Stimulated activated naive CD8-positive, alpha-beta T cell treated with anti-CD3 and anti-CD28 coated beads, Interleukin-15, amount 100 ng/mL, for 72 hours (primary cell): ENCODE measurements around the gene CCDC137.

Source experiments
- ATAC-seq: fragments of 150-1000 bp; cut with Tn5 transposase; 2 replicates; pipeline ENCODE4 v1.10.0; 2021; ENCODE audit warnings: mild to moderate bottlenecking, moderate library complexity
- DNase-seq, 2 donors: peaks; one replicate each; pipeline ENCODE4 v3.0.0; 2021 to 2022
- H3K27ac Mint-ChIP-seq, 2 donors: one replicate each; pipeline ENCODE4 v1.8.0; 2022; ENCODE audit warnings: mild to moderate bottlenecking in 2 of 2, mixed read lengths in 2 of 2, moderate library complexity in 2 of 2
- H3K27me3 Mint-ChIP-seq: one replicate; pipeline ENCODE4 v1.8.0; 2022; ENCODE audit warnings: mixed read lengths
- H3K4me1 Mint-ChIP-seq: one replicate; pipeline ENCODE4 v1.8.0; 2022; ENCODE audit warnings: mild to moderate bottlenecking, mixed read lengths
- H3K4me3 Mint-ChIP-seq, 2 donors: one replicate each; pipeline ENCODE4 v1.8.0; 2022; ENCODE audit warnings: mild to moderate bottlenecking in 2 of 2, mixed read lengths in 2 of 2, moderate library complexity in 1 of 2
- H3K9me3 Mint-ChIP-seq, 2 donors: one replicate each; pipeline ENCODE4 v1.8.0; 2022; ENCODE audit warnings: mixed read lengths in 2 of 2

CCDC137 gene

DNA sequence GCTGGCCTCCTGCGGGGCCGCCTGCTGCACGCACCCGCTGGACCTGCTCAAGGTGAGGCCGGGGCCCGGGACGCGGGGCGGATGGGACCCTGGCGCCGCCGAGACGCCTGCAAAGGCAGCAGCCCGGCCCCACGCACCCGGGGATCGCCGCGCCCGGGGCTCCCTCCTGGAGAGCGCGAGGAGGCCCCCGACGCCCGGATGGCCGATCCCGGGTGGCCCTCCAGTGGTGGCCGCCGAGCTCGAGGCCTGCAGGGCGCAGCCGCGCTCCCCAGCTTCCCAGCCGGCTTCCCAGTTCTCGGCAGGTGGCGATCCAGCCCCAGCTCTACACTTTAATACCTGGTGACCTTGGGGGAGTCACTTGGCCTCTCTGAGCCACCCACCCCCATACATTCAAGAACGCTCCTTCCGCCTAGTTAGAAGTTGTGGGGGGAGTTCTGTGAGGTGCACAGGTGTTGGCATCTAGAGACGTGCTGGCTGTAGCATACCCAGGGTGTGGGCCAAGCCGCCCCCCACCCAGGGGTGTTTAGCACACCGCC, 46.0 kb downstream of the CCDC137 start:
- H3K4me1 Mint-ChIP-seq, result peaks cover 45% of the 10 kb centered on the region
- H3K4me3 Mint-ChIP-seq, result peak overlapping the region; percentile 86 to 90
- no peaks in the 10 kb centered on the region for H3K9me3 Mint-ChIP-seq
- ATAC-seq (peak; percentile 46), DNase-seq (no peak)
- peak overlapping the region in 1 of 2 donors; percentile 70 for H3K27ac Mint-ChIP-seq
- H3K27me3 Mint-ChIP-seq, result no peaks in the 10 kb centered on the region

DNA sequence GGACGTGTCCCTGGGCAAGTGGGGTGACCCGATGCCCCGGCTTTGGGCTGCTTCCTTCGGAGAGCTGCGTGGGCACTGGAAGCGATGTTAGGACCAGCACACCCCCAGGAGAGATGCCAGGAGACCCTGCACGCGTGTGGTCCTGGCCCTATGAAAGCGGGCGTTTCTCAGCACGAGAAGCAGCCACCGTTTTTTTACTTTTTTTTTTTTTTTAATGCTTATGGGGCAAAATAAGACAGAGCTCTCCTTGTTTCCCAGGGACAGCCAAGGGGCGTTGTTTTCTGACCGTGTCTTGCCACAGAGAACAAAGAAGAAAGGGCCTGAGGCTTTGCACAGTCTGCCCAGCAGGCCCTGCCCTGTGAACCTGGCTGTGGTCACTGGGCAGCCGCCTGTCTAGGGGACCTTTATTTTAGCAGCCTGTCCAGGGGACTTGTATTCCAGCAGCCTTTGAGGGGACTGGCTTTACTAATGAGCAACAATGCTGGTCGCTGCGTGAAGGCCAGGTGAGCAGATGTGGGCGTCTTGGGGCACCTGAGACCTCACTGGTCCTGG, 46.5 kb downstream of the CCDC137 start:
- Mint-ChIP-seq H3K4me3 (peak overlapping the region; percentile 86 to 90), H3K27ac (peak overlapping the region; percentile 70 to 88), H3K27me3 (no peaks in the 10 kb centered on the region), H3K4me1 (peaks cover 43% of the 10 kb centered on the region), H3K9me3 (no peaks in the 10 kb centered on the region)
- no peak for DNase-seq
- no peak for ATAC-seq

DNA sequence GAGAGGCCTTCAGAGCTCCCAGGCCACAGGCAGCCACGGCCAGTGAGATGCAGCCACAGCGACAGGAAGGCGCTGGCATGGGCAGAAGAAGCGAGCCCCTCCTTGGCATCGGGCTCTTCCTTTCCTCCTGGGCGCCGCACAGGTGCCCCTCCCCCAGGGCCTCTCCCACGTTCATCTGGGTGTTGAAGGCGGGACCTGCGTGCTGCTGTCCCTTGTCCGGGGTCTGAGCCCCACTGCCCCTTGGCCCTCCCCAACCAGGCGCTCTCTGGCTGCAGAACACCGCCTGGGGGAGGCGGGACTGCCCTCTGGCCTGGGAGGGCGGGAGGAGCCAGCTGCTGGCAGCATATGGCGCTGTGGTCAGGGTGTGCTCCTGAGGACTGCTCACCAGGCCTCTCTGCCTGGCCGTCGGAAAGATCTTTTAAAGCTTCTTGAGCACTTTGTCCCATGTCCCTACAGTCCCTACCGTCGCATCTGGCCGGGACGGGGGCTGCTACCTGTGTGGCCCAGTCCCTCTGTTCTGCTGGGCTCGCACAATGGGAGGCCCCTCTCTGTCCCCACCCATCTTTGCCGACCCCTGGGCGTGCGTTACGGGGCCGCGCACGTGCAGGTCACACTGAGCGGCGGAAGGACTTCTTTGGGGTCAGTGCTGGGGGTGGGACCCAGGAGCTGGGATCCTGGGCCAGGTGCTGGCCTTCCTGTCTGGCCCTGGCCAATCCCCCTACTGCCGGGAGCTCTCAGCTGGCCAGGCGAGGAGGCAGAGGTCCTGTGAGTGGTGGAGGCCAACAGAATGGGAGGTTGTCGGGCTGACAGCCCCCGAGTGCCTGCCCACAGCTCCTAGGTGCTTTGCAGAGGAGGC, 47.2 kb downstream of the CCDC137 start:
- peak overlapping the region in 1 of 2 donors; percentile 86 for H3K4me3 Mint-ChIP-seq
- H3K9me3 Mint-ChIP-seq, result no peaks in the 10 kb centered on the region
- DNase-seq (peak in 1 of 2 donors; percentile 18), ATAC-seq (no peak)
- H3K27ac Mint-ChIP-seq, result no peak overlapping the region
- peaks cover 43% of the 10 kb centered on the region for H3K4me1 Mint-ChIP-seq
- no peaks in the 10 kb centered on the region for H3K27me3 Mint-ChIP-seq

DNA sequence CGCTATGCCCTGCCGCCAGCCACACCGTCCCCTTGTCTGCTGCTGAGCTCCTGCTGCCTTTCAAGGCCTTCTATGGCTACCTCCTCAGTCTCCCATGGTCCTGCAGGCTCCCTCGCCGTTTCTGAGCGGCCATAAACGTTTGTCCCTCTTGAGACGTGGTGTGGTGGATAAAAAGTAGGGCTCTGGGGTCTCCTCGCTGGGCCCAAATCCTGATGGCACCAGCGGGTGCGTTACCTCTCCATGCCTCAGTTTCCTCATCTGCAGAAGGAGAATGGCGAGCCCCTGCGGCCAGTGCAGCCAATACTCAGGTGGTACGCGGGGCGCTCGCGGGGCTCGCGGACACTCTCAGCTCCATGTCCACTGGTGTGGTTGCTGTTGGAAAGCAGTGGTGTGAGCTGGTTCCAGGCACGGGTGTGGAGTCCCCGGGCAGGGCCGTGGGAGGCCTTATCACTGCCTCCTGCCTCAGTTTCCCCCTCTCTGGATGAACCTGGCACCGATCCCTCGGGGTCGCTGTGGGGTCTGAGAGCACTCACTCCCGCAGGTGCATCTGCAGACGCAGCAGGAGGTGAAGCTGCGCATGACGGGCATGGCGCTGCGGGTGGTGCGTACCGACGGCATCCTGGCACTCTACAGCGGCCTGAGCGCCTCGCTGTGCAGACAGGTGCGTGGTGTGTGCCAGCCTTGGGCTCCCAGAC, 48.0 kb downstream of the CCDC137 start:
- H3K27me3 Mint-ChIP-seq, result no peaks in the 10 kb centered on the region
- ATAC-seq (no peak), DNase-seq (no peak)
- no peaks in the 10 kb centered on the region for H3K9me3 Mint-ChIP-seq
- H3K4me3 Mint-ChIP-seq, result peak overlapping the region; percentile 18 to 29
- no peak overlapping the region for H3K27ac Mint-ChIP-seq
- H3K4me1 Mint-ChIP-seq, result peaks cover 43% of the 10 kb centered on the region

DNA sequence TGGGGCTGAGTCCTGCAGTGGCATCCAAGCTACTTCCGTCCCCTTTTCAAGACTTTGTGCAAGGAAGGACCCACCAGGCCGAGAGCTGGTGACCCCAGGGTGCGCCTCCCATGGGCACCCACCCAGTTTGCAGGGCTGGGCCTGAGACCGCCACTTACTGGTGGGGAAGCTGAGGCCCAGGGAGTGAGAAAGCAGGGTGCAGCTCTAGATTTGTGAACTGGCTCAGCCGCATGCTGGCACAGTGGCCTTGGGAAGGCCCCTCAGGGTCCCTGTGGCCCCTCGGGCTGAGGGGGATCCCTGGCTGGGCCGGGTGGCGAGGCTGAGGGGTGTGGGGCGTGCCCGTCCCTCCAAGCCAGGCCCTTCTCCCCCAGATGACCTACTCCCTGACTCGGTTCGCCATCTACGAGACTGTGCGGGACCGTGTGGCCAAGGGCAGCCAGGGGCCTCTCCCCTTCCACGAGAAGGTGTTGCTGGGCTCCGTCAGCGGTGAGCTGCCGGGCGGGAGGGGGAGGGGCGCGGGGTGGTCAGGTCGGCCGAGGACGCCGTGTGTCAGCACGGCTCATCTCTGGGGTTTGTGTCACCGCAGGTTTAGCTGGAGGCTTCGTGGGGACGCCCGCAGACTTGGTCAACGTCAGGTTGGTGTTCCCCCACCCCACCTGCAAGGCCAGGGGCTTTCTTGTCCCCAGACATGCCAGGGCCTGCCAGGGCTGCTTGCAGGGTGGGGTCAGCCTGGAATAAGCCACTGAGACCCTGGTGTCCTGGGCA, 48.8 kb downstream of the CCDC137 start:
- Mint-ChIP-seq H3K4me1 (peaks cover 37% of the 10 kb centered on the region), H3K9me3 (no peaks in the 10 kb centered on the region), H3K4me3 (no peak overlapping the region), H3K27me3 (no peaks in the 10 kb centered on the region), H3K27ac (no peak overlapping the region)
- DNase-seq (no peak), ATAC-seq (no peak)

DNA sequence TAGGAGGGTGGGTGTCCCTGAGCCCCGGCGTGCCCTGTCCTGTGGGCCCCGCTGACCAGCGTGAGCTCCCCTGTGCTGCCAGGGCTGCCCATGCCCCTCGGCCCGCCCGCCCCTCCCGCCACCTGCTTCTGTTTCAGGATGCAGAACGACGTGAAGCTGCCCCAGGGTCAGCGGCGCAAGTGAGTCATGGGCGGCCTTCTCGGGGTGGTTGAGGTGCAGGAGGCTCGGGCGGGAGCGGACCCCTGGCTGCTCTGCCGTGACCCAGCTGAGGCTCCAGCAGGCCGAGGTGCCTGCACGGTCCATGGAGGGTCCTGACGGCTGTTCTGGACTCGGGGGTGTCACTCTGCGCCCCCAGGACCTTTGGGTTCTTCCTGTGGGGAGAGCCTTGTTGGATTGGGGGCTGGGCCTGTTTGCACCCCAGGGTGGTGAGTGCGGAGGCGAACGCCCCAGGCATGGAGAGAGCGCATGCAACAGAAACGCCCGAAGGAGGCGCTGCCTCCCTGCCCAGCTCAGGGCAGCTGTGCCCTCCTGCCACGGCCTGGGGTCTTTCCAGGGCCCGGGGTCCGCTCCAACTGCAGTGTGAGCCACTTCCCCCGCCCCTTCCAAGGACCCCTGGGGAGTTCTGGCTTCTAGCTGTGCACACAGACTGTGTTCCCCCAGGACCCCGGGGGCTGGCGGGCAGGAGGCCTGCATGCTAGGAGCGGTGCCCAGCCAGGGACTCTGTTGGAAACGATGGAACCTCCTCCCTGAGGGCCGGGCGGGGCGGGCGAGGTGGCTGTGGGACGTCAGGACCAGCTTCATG, 49.5 kb downstream of the CCDC137 start:
- no peak overlapping the region for H3K27ac Mint-ChIP-seq
- no peaks in the 10 kb centered on the region for H3K9me3 Mint-ChIP-seq
- H3K4me3 Mint-ChIP-seq, result no peak overlapping the region
- H3K4me1 Mint-ChIP-seq, result peaks cover 29% of the 10 kb centered on the region
- no peaks in the 10 kb centered on the region for H3K27me3 Mint-ChIP-seq
- DNase-seq (no peak), ATAC-seq (no peak)

DNA sequence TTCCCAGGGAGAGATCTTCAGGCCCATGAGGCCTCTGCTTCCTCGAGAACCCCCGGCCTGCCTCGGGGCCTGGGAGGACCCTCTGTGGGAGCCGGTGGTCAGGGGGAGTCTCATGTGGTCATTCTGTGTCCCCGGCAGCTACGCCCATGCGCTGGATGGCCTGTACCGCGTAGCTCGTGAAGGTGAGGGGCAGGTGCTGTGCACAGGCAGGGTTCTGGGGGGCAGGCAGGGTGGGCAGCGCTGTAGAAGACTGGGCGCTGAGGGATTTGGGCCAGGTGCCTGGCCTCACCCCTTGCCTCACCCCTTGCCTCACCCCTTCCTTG, 50.1 kb downstream of the CCDC137 start:
- H3K27ac Mint-ChIP-seq, result no peak overlapping the region
- ATAC-seq (no peak), DNase-seq (no peak)
- no peaks in the 10 kb centered on the region for H3K27me3 Mint-ChIP-seq
- no peaks in the 10 kb centered on the region for H3K9me3 Mint-ChIP-seq
- peaks cover 23% of the 10 kb centered on the region for H3K4me1 Mint-ChIP-seq
- no peak overlapping the region for H3K4me3 Mint-ChIP-seq

DNA sequence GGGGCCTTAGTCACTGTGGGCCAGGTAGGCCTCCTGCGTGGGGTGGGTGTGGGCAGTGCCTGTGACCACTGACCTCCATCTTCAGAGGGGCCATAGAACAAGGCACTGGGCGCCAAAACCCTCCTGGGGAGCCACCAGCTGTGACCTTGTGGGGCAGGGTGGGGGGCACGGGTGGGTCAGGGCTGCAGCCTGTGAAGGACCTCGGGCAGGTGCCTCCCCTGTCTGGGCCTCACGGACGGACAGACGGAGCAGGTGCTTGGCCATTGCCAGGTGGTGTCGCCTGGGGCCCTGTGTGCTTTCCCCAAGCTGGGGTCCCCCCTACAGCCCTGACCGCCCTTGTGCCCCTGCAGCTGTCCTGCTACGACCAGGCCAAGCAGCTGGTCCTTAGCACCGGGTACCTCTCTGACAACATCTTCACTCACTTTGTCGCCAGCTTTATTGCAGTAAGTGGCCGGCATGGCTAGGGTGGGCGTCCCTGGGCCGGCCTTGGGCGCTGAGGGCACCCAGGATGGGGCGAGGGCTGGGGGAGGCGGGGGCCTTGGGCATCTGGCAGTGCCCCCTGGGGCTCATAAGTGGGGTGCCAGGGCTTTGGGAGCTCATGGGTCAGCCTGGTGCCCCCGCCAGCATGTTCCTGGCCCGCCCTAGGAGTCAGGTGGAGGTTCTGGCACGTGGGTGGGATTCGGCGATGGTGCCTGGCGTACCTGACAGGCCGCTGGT, 50.7 kb downstream of the CCDC137 start:
- DNase-seq (no peak), ATAC-seq (no peak)
- Mint-ChIP-seq H3K9me3 (no peaks in the 10 kb centered on the region), H3K4me3 (no peak overlapping the region), H3K27ac (no peak overlapping the region), H3K27me3 (no peaks in the 10 kb centered on the region), H3K4me1 (peaks cover 21% of the 10 kb centered on the region)

DNA sequence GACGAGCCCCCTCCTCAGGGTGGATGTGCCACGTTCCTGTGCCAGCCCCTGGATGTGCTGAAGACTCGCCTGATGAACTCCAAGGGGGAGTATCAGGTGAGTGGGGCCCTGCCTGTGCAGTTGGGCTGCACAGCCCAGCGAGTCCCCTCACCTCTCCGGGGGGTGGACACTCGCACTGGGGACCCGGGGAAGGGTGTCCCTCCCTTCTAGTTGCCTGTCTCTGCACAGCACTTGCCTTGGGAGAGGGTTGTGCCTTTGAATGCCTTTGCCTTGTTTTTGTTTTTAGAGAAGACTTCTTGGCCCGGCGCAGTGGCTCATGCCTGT, 51.2 kb downstream of the CCDC137 start:
- ATAC-seq, result no peak
- peaks cover 19% of the 10 kb centered on the region for H3K4me1 Mint-ChIP-seq
- H3K9me3 Mint-ChIP-seq, result no peaks in the 10 kb centered on the region
- H3K4me3 Mint-ChIP-seq, result no peak overlapping the region
- H3K27me3 Mint-ChIP-seq, result peaks cover under 1% of the 10 kb centered on the region
- no peak overlapping the region for H3K27ac Mint-ChIP-seq
- no peak for DNase-seq

DNA sequence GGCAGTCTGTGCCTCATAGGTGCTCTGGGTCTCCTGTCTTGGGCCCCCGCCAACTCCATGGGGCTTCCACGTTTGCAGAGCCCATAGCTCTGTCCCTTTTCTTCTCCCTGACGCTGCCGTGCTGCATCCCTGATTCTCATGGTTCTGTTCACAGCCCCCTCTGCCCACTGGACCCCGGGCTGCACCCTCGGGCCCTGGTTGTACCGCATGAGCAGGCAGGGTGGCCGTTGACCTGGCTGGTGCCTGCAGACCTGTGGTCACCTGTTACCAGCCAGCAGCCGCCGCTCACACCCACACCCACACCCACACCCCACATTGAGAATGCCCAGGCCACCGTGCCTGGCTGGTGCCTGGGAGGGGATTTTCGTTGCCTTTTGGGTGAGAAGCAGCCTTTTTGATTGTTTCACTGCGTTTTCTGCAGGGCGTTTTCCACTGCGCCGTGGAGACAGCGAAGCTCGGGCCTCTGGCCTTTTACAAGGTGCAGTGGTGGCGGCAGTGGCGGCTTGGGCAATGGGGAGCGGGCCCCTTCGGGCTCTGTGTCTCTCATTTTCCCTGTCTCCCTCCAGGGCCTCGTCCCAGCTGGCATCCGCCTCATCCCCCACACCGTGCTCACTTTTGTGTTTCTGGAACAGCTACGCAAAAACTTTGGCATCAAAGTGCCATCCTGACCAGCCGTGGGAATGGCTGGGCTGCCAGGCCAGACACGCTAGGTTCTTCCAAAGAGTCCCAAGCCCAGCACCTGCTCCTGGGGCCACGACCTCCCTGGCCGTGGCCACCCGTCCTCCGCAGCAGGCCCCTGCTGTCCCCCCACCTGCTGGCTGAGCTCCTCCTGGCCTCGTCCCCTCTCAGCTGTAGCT, 53.1 kb downstream of the CCDC137 start:
- peaks cover 16% of the 10 kb centered on the region for H3K27me3 Mint-ChIP-seq

DNA sequence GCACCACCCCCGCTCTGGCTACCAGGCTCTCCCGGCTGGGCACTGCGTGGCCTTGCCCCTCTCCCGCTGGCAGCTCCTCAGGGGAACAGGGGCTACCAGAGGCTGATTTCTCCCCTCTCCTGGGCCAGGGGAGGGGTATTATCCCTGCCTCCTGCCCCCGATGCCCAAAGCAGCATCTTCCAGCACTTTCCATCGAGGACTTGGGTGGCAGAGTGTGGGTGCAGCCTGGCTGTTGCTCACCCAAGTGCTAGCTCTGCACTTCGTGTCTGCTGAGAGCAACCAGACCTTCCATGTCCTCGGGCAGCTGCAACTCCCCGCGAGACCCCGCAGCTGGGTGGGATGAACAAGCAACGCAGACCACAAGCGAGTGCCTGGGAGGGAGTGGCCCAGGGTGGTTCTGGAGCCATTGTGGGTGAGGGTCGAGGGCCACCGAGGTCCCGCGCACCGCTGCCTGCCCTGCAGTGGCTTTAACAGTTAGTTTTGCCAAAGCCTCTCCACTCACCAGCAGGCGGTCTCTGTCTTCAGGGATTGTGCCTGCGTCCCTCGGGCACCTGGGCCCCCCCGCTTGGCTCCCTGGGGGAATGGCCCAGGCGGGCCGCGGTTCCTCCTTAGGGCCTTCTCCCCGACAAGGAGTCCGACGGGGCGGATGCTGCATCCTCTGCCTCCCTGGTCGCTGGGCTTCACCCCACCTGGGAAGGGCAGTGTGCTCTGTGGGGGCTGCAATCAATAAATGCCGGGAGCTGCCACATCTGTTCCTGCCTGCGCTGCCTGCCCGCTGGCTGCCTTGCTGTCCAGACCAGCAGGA, 53.9 kb downstream of the CCDC137 start:
- ATAC-seq, result no peak

More for the DNA sequence above, 53.1 kb downstream of the CCDC137 start:
- Mint-ChIP-seq H3K4me3 (no peak overlapping the region), H3K9me3 (no peaks in the 10 kb centered on the region), H3K27ac (no peak overlapping the region), H3K4me1 (peaks cover 5% of the 10 kb centered on the region)
- no peak for ATAC-seq
- DNase-seq, result no peak

DNA sequence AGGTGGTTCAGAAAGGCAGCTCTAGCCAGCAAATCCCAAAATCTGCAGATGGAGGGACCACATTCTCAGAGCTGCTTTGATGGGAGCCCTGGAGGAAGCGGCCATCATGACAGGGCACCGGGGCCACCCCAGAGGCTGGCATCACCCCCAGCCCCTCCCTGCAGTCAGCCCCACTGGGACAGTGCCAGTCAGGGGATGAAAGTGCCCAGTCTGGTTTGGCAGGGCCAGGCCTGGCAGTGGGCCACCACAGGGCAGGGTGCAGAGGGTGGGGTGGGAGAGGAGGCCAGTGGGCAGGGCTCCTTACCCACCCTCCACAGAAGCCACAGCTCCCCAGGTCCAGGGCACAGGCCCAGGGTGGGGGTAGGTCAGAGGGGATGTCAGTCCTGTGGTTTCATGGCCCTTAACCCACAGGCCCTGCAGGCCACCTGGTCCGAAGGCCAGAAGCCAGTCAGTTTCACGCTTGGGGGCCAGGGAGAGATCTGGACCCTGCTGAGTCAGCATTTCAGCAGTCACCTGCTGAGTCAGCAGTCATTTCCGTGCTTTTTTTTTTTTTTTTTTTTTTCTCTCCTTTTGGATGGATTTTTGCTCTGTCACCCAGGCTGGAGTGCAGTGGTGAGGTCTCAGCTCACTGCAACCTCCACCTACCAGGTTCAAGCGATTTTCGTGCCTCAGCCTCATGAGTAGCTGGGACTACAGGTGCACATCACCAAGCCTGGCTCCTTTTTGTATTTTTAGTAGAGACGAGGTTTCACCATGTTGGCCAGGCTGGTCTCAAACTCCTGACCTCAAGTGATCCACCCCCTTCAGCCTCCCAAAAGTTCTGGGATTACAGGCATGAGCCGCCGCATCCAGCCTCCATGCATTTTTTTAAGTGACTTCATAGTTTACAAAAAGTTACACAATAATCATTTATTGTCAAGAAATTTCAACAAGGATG, 55.9 kb downstream of the CCDC137 start:
- Mint-ChIP-seq H3K27me3 (peaks cover 34% of the 10 kb centered on the region), H3K4me1 (peaks cover 5% of the 10 kb centered on the region), H3K4me3 (no peak overlapping the region), H3K9me3 (no peaks in the 10 kb centered on the region), H3K27ac (no peak overlapping the region)
- no peak for DNase-seq
- ATAC-seq, result peak; percentile 48

More for the DNA sequence above, 53.9 kb downstream of the CCDC137 start:
- no peak for DNase-seq
- H3K27ac Mint-ChIP-seq, result no peak overlapping the region
- H3K27me3 Mint-ChIP-seq, result peaks cover 16% of the 10 kb centered on the region
- peaks cover 5% of the 10 kb centered on the region for H3K4me1 Mint-ChIP-seq
- H3K4me3 Mint-ChIP-seq, result no peak overlapping the region
- H3K9me3 Mint-ChIP-seq, result no peaks in the 10 kb centered on the region
